ENCODE results near the gene SLX9. TPM values are rescaled to one million over a fixed set of nuclear protein-coding genes. Genes with fewer than 3 reads are reported as not detected.

The SLX9 gene
- total RNA-seq, 1 experiment from 2014 or later, result 74.3 TPM

- no peak overlapping the region for H3K27ac ChIP-seq (ENCODE audit: insufficient read length, low read depth, low read length)
- H3K18ac ChIP-seq (ENCODE audit: insufficient read length, low read depth, low read length), result no peak overlapping the region
- H3K23ac ChIP-seq (ENCODE audit: insufficient read length, low read depth, low read length), result no peak overlapping the region
- no peak for TF ChIP-seq CTCF (conservative IDR thresholded peaks at IDR 0.05)
- H3K9me3 ChIP-seq (ENCODE audit: control insufficient read depth, low read depth, low read length), result no peaks in the 10 kb centered on the region
- no peak overlapping the region for H3K4me3 Mint-ChIP-seq
- H4K20me1 ChIP-seq (ENCODE audit: control insufficient read depth, insufficient read depth, insufficient read length), result no peaks in the 10 kb centered on the region
- no peak overlapping the region for H2AK5ac ChIP-seq (ENCODE audit: insufficient read length, low read length)
- no peak overlapping the region for H3K14ac ChIP-seq (ENCODE audit: insufficient read depth, low read length)
- H3K4ac ChIP-seq (ENCODE audit: low read depth, low read length), result no peak overlapping the region
- no peak overlapping the region for H4K5ac ChIP-seq (ENCODE audit: insufficient read length, low read depth, low read length)
- peaks cover 2% of the 10 kb centered on the region in 2 experiments; a peak in 2 of 4 replicates for H3K4me1 Mint-ChIP-seq
- DNase-seq, result no peak
- H2AFZ ChIP-seq (ENCODE audit: low read length), result no peak overlapping the region
- H3K27me3 ChIP-seq (ENCODE audit: insufficient read depth, low read length), result no peaks in the 10 kb centered on the region
- no peaks in the 10 kb centered on the region for H3K4me1 ChIP-seq (ENCODE audit: insufficient read depth, low read length)
- H3K79me2 ChIP-seq (ENCODE audit: insufficient read depth, low read length), result peaks cover 31% of the 10 kb centered on the region; the same call in 1 of the 2 replicates
- H2BK12ac ChIP-seq (ENCODE audit: insufficient read length, low read depth, low read length), result no peak overlapping the region
- no peak overlapping the region for H3K4me2 ChIP-seq (ENCODE audit: insufficient read depth, insufficient read length, low read length)
- no peak overlapping the region for H2BK15ac ChIP-seq (ENCODE audit: low read depth, low read length)
- H2BK5ac ChIP-seq (ENCODE audit: insufficient read length, low read length), result no peak overlapping the region
- no peak overlapping the region for H4K8ac ChIP-seq (replicated peaks; ENCODE audit: insufficient read length, low read depth, low read length)
- H3K27ac Mint-ChIP-seq, result no peak overlapping the region
- no peak overlapping the region for H3K56ac ChIP-seq (ENCODE audit: insufficient read length, low read depth, low read length)
- H3K23me2 ChIP-seq (ENCODE audit: insufficient read length, low read depth, low read length, poor library complexity, severe bottlenecking), result no peaks in the 10 kb centered on the region
- no peak overlapping the region for H2BK120ac ChIP-seq (ENCODE audit: low read depth, low read length, poor library complexity, severe bottlenecking)
- no peak overlapping the region for H3T11ph ChIP-seq (ENCODE audit: low read length)
- H3K27me3 Mint-ChIP-seq (ENCODE audit: low read depth), result peaks cover 2% of the 10 kb centered on the region; the same call in 1 of the 2 replicates
- WGBS (ENCODE audit: extremely low coverage, insufficient read length, low lambda C conversion rate), result no CpG with 5 or more reads among the region's 31 CpGs
- peaks cover 5% of the 10 kb centered on the region for H3K79me1 ChIP-seq (ENCODE audit: insufficient read depth, low read depth, low read length, poor library complexity, severe bottlenecking)
- H4K91ac ChIP-seq (ENCODE audit: insufficient read length, low read depth, low read length), result no peak overlapping the region
- H3K9me3 Mint-ChIP-seq, result no peaks in the 10 kb centered on the region
- no peak overlapping the region for H2BK20ac ChIP-seq (ENCODE audit: low read depth, low read length, poor library complexity, severe bottlenecking)
- peaks cover 17 to 33% (median 25%) of the 10 kb centered on the region in 3 experiments; a peak in 6 of 7 replicates for H3K36me3 Mint-ChIP-seq (ENCODE audit: insufficient read depth in 1 of 3, low read depth in 3 of 3)
- no peak overlapping the region for H3K9ac ChIP-seq (ENCODE audit: extremely low read depth, insufficient read length, low read length)
Measured at GRCh38 chr21:44951186-44951915, 11.5 kb downstream of the SLX9 start.
